Uterus (tissue), 2 donors: ENCODE data around the gene NRARP.

Experiments used
- POLR2A ChIP-seq, 2 donors: fragments of 450-650 bp; IDR thresholded peaks; one replicate each; pipeline ENCODE4 v1.6.1; 2016; ENCODE audit warnings: antibody characterized with exemption in 2 of 2, mild to moderate bottlenecking in 1 of 2, moderate library complexity in 1 of 2
- TF ChIP-seq, protein P1 (sequence below), 4 experiments: fragments of 200-600 bp in 2 of 4; fragments of 450-650 bp in 2 of 4; sonication (generic) in 2 of 4; IDR thresholded peaks; one replicate each; pipeline ENCODE4 v1.5.1; 2016 to 2019; ENCODE audit warnings: antibody characterized with exemption in 4 of 4, mild to moderate bottlenecking in 2 of 4, moderate library complexity in 1 of 4

DNA sequence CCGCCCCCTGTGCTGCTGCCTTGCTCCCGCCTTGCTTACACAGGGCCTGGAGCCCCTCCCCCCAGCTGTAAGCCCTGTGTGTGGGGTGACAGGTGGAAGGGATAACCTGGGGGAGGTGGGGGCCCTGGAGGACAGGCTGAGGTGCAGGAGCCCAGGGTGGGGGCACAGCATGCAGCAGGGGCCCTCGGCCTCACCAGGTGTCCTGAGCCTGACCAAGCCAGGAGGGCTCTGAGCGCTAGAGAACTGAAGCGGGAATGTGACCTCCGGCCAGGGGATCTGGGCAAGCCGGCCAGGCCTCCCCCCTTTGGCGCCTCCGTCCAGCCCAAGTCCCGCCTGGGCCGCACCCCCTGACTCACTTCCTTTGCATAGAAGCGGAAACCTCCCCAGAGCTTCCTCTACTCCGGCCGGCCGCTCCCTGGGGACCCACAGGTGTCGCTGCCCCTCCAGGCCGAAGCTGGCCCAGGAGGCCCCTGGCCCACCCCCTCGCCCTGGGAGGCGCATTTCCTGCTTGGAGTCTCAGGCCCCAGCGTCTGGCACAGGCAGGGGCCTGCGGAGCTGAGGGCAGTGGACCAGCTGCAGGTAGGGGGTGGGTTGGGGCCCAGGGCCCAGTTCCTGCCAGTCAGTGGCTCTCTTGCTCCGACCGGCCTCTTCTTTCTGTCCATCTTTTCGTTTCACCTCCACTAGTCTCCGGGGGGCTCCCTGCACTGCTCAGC lies 24.6 kb downstream of the NRARP start, which contains the start of gene TOR4A:
- TF ChIP-seq, protein P1, sequence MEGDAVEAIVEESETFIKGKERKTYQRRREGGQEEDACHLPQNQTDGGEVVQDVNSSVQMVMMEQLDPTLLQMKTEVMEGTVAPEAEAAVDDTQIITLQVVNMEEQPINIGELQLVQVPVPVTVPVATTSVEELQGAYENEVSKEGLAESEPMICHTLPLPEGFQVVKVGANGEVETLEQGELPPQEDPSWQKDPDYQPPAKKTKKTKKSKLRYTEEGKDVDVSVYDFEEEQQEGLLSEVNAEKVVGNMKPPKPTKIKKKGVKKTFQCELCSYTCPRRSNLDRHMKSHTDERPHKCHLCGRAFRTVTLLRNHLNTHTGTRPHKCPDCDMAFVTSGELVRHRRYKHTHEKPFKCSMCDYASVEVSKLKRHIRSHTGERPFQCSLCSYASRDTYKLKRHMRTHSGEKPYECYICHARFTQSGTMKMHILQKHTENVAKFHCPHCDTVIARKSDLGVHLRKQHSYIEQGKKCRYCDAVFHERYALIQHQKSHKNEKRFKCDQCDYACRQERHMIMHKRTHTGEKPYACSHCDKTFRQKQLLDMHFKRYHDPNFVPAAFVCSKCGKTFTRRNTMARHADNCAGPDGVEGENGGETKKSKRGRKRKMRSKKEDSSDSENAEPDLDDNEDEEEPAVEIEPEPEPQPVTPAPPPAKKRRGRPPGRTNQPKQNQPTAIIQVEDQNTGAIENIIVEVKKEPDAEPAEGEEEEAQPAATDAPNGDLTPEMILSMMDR (IDR thresholded peaks at IDR 0.05), result peak in 1 of 4 experiments; percentile 8
- TF ChIP-seq POLR2A (IDR thresholded peaks at IDR 0.05), result peak; percentile 9 to 37
